Measurements from ENCODE around the gene SERPINA4. TPM values are rescaled to one million over a fixed set of nuclear protein-coding genes. Genes with fewer than 3 reads are reported as not detected.

SERPINA4 gene
- total and polyA plus RNA-seq, 2 of the 13 experiments (the other 11 are each of a cell fraction or from before 2014, with no cell fraction given) = 39.1 to 57.8 TPM

DNA sequence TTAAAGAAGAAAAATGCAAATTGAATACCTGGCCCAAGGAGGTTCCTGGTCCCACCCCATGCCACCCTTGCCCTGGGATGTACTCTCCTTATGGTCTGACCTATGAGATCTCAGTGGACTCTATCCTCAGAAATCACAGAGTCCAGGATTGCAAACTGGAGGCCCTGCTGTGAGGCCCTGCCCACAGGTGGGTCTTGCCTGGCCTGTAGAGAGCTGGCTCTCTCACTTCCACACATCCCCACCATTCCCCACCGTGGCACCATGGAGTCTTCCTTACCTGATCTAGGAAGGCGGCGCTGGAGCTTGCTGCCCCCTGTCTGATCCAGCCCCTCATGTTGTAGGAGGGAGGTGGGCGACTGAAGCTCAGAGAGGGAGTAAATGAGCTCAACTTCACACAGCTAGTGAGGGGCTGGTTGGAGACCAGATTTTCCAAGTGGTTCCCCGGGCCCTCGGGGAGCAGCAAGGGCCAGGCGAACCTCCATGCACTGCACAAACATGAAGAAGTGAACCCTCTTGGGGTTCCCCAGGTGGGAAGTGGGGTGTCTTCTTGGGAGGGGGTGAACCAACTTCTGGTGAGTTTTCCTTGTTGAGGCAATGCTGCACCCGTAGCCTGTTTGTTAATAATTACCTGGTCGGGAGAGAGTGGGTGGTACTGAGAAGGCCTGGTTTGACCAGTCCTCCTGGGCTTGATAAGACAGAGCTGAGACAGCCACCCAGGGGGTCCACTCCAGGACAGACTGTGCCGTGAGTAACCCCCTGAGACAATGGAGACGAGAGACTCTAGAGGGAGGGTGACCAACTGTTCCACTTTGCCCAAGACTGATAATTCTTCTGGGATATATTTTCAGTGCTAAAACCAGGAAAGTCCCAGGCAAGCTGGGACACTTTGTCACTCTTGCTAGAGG lies at the start of gene SERPINA4 (continued):
- TF ChIP-seq ZBTB8A (CRISPR knock-in tag; IDR thresholded peaks at IDR 0.05; ENCODE audit: borderline replicate concordance, low read depth) (no peak), FOXM1 (CRISPR knock-in tag; IDR thresholded peaks at IDR 0.05) (no peak), TCF7L2 (IDR thresholded peaks at IDR 0.05; ENCODE audit: low read depth, low read length) (no peak), ZBTB21 (CRISPR knock-in tag; IDR thresholded peaks at IDR 0.05) (no peak), PPARG (CRISPR knock-in tag; conservative IDR thresholded peaks at IDR 0.05) (no peak), LCORL (IDR thresholded peaks at IDR 0.05) (no peak), LCORL (CRISPR knock-in tag; IDR thresholded peaks at IDR 0.05) (no peak), ZNF136 (CRISPR knock-in tag; IDR thresholded peaks at IDR 0.05; ENCODE audit: low read depth) (no peak), ZMYM4 (CRISPR knock-in tag; IDR thresholded peaks at IDR 0.05) (no peak; the same call in 1 of the 2 replicates), ZFP36 (IDR thresholded peaks at IDR 0.05; ENCODE audit: borderline replicate concordance, low read depth, low read length, partially characterized antibody) (no peak), WIZ (CRISPR knock-in tag; IDR thresholded peaks at IDR 0.05) (no peak), JUND (CRISPR knock-in tag; IDR thresholded peaks at IDR 0.05) (no peak), CBX5 (CRISPR knock-in tag; IDR thresholded peaks at IDR 0.05; ENCODE audit: borderline replicate concordance) (no peak), SMAD9 (CRISPR knock-in tag; IDR thresholded peaks at IDR 0.05) (no peak), ZNF367 (CRISPR knock-in tag; IDR thresholded peaks at IDR 0.05; ENCODE audit: borderline replicate concordance) (no peak), ATRX (CRISPR knock-in tag; IDR thresholded peaks at IDR 0.05; ENCODE audit: borderline replicate concordance) (no peak), FOXA1 (IDR thresholded peaks at IDR 0.05) (no peak), FOXA1 (CRISPR knock-in tag; IDR thresholded peaks at IDR 0.05) (no peak), ZIK1 (CRISPR knock-in tag; IDR thresholded peaks at IDR 0.05; ENCODE audit: borderline replicate concordance, low read depth) (no peak), CBFB (CRISPR knock-in tag; IDR thresholded peaks at IDR 0.05) (no peak)
- TF ChIP-seq, protein P1, sequence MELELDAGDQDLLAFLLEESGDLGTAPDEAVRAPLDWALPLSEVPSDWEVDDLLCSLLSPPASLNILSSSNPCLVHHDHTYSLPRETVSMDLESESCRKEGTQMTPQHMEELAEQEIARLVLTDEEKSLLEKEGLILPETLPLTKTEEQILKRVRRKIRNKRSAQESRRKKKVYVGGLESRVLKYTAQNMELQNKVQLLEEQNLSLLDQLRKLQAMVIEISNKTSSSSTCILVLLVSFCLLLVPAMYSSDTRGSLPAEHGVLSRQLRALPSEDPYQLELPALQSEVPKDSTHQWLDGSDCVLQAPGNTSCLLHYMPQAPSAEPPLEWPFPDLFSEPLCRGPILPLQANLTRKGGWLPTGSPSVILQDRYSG (CRISPR knock-in tag; IDR thresholded peaks at IDR 0.05) = no peak
- TF ChIP-seq, protein P2, sequence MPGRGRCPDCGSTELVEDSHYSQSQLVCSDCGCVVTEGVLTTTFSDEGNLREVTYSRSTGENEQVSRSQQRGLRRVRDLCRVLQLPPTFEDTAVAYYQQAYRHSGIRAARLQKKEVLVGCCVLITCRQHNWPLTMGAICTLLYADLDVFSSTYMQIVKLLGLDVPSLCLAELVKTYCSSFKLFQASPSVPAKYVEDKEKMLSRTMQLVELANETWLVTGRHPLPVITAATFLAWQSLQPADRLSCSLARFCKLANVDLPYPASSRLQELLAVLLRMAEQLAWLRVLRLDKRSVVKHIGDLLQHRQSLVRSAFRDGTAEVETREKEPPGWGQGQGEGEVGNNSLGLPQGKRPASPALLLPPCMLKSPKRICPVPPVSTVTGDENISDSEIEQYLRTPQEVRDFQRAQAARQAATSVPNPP (CRISPR knock-in tag; IDR thresholded peaks at IDR 0.05) = no peak
- TF ChIP-seq, protein P3, sequence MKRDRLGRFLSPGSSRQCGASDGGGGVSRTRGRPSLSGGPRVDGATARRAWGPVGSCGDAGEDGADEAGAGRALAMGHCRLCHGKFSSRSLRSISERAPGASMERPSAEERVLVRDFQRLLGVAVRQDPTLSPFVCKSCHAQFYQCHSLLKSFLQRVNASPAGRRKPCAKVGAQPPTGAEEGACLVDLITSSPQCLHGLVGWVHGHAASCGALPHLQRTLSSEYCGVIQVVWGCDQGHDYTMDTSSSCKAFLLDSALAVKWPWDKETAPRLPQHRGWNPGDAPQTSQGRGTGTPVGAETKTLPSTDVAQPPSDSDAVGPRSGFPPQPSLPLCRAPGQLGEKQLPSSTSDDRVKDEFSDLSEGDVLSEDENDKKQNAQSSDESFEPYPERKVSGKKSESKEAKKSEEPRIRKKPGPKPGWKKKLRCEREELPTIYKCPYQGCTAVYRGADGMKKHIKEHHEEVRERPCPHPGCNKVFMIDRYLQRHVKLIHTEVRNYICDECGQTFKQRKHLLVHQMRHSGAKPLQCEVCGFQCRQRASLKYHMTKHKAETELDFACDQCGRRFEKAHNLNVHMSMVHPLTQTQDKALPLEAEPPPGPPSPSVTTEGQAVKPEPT (CRISPR knock-in tag; IDR thresholded peaks at IDR 0.05; ENCODE audit: low read depth) = no peak
- TF ChIP-seq, protein P4, sequence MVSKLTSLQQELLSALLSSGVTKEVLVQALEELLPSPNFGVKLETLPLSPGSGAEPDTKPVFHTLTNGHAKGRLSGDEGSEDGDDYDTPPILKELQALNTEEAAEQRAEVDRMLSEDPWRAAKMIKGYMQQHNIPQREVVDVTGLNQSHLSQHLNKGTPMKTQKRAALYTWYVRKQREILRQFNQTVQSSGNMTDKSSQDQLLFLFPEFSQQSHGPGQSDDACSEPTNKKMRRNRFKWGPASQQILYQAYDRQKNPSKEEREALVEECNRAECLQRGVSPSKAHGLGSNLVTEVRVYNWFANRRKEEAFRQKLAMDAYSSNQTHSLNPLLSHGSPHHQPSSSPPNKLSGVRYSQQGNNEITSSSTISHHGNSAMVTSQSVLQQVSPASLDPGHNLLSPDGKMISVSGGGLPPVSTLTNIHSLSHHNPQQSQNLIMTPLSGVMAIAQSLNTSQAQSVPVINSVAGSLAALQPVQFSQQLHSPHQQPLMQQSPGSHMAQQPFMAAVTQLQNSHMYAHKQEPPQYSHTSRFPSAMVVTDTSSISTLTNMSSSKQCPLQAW (CRISPR knock-in tag; IDR thresholded peaks at IDR 0.05) = peak; percentile 87; the same call in 1 of the 2 replicates
- TF ChIP-seq, protein P5, sequence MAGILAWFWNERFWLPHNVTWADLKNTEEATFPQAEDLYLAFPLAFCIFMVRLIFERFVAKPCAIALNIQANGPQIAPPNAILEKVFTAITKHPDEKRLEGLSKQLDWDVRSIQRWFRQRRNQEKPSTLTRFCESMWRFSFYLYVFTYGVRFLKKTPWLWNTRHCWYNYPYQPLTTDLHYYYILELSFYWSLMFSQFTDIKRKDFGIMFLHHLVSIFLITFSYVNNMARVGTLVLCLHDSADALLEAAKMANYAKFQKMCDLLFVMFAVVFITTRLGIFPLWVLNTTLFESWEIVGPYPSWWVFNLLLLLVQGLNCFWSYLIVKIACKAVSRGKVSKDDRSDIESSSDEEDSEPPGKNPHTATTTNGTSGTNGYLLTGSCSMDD (CRISPR knock-in tag; IDR thresholded peaks at IDR 0.05) = no peak

Data from HepG2 (cell line).